ENCODE data around the gene DPEP3.
"Not testable (repeated sequence)": the region's sequence is repeated elsewhere in the genome, so short reads cannot be mapped to it uniquely, and the experiment has no call there.

DPEP3 gene

GRCh38 chr16:68003031-68003430 is 22.7 kb upstream of the DPEP3 start:
- H3K4me3 ChIP-seq (ENCODE audit: low read length), result no peak overlapping the region
- peaks cover 2% of the 10 kb centered on the region for H3K27me3 ChIP-seq (ENCODE audit: insufficient read depth, low read length)
- H3K9me3 ChIP-seq (ENCODE audit: low read length), result no peaks in the 10 kb centered on the region
- H3K4me1 ChIP-seq (ENCODE audit: insufficient read depth, low read length), result no peaks in the 10 kb centered on the region
- H3K36me3 ChIP-seq (ENCODE audit: insufficient read depth, low read length), result no peaks in the 10 kb centered on the region
- no peak overlapping the region for H2AFZ ChIP-seq (ENCODE audit: low read depth, low read length)

- no peak overlapping the region for H2AFZ ChIP-seq (ENCODE audit: low read depth, low read length)
- no peaks in the 10 kb centered on the region for H3K4me1 ChIP-seq (ENCODE audit: insufficient read depth, low read length)
- H3K27me3 ChIP-seq (ENCODE audit: insufficient read depth, low read length), result no peaks in the 10 kb centered on the region
Observed at GRCh38 chr16:68000450-68000849, 20.2 kb upstream of the DPEP3 start.

GRCh38 chr16:67999985-68000384 is 19.7 kb upstream of the DPEP3 start:
- Histone ChIP-seq H3K27me3 (ENCODE audit: insufficient read depth, low read length) (no peaks in the 10 kb centered on the region), H3K36me3 (ENCODE audit: insufficient read depth, low read length) (no peaks in the 10 kb centered on the region), H2AFZ (ENCODE audit: low read depth, low read length) (no peak overlapping the region), H3K4me1 (ENCODE audit: insufficient read depth, low read length) (no peaks in the 10 kb centered on the region), H3K9me3 (ENCODE audit: low read length) (no peaks in the 10 kb centered on the region), H3K4me3 (ENCODE audit: low read length) (no peak overlapping the region)

More at GRCh38 chr16:68000450-68000849, 20.2 kb upstream of the DPEP3 start:
- H3K9me3 ChIP-seq (ENCODE audit: low read length), result no peaks in the 10 kb centered on the region
- H3K36me3 ChIP-seq (ENCODE audit: insufficient read depth, low read length), result no peaks in the 10 kb centered on the region
- no peak overlapping the region for H3K4me3 ChIP-seq (ENCODE audit: low read length)

GRCh38 chr16:67998779-67999688 is 18.7 kb upstream of the DPEP3 start, which contains the start of gene DPEP2:
Gene DPEP2 (minus strand): TSS chr16:67999484. CDS start chr16:67993212, 6,272 bp downstream.
- H3K9me3 ChIP-seq (ENCODE audit: low read length); H2AFZ ChIP-seq (ENCODE audit: low read depth, low read length); H3K4me1 ChIP-seq (ENCODE audit: insufficient read depth, low read length); H3K36me3 ChIP-seq (ENCODE audit: insufficient read depth, low read length); H3K4me3 ChIP-seq (ENCODE audit: low read length); H3K27me3 ChIP-seq (ENCODE audit: insufficient read depth, low read length): not testable (repeated sequence)

- H3K9me3 ChIP-seq (ENCODE audit: low read length); H3K36me3 ChIP-seq (ENCODE audit: insufficient read depth, low read length); H3K27me3 ChIP-seq (ENCODE audit: insufficient read depth, low read length): not testable (repeated sequence)
Observed at GRCh38 chr16:67998231-67998778, 18.0 kb upstream of the DPEP3 start.

GRCh38 chr16:67996666-67997065 is 16.4 kb upstream of the DPEP3 start:
- Histone ChIP-seq H3K4me1 (ENCODE audit: insufficient read depth, low read length) (peaks cover 3% of the 10 kb centered on the region), H3K4me3 (ENCODE audit: low read length) (no peak overlapping the region), H3K36me3 (ENCODE audit: insufficient read depth, low read length) (no peaks in the 10 kb centered on the region), H2AFZ (ENCODE audit: low read depth, low read length) (no peak overlapping the region), H3K27me3 (ENCODE audit: insufficient read depth, low read length) (no peaks in the 10 kb centered on the region), H3K9me3 (ENCODE audit: low read length) (no peaks in the 10 kb centered on the region)

More at GRCh38 chr16:67998231-67998778, 18.0 kb upstream of the DPEP3 start:
- H3K4me3 ChIP-seq (ENCODE audit: low read length); H2AFZ ChIP-seq (ENCODE audit: low read depth, low read length); H3K4me1 ChIP-seq (ENCODE audit: insufficient read depth, low read length): not testable (repeated sequence)

GRCh38 chr16:67995423-67995822 is 15.1 kb upstream of the DPEP3 start:
- Histone ChIP-seq H3K9me3 (ENCODE audit: low read length) (no peaks in the 10 kb centered on the region), H2AFZ (ENCODE audit: low read depth, low read length) (no peak overlapping the region), H3K36me3 (ENCODE audit: insufficient read depth, low read length) (no peaks in the 10 kb centered on the region), H3K4me3 (ENCODE audit: low read length) (no peak overlapping the region), H3K27me3 (ENCODE audit: insufficient read depth, low read length) (peaks cover 6% of the 10 kb centered on the region), H3K4me1 (ENCODE audit: insufficient read depth, low read length) (peaks cover 3% of the 10 kb centered on the region)

GRCh38 chr16:67994040-67994408 is 13.7 kb upstream of the DPEP3 start:
- not testable (repeated sequence) for H2AFZ ChIP-seq (ENCODE audit: low read depth, low read length); H3K36me3 ChIP-seq (ENCODE audit: insufficient read depth, low read length); H3K4me1 ChIP-seq (ENCODE audit: insufficient read depth, low read length); H3K4me3 ChIP-seq (ENCODE audit: low read length); H3K9me3 ChIP-seq (ENCODE audit: low read length)
- H3K27me3 ChIP-seq (ENCODE audit: insufficient read depth, low read length), result peaks cover 12% of the 10 kb centered on the region

GRCh38 chr16:67993207-67994039 is 13.1 kb upstream of the DPEP3 start:
- H3K9me3 ChIP-seq (ENCODE audit: low read length), result no peaks in the 10 kb centered on the region
- no peak overlapping the region for H3K4me3 ChIP-seq (ENCODE audit: low read length)
- peaks cover 12% of the 10 kb centered on the region for H3K27me3 ChIP-seq (ENCODE audit: insufficient read depth, low read length)
- H2AFZ ChIP-seq (ENCODE audit: low read depth, low read length), result peak overlapping the region; percentile 82
- peaks cover 3% of the 10 kb centered on the region for H3K4me1 ChIP-seq (ENCODE audit: insufficient read depth, low read length)
- H3K36me3 ChIP-seq (ENCODE audit: insufficient read depth, low read length), result no peaks in the 10 kb centered on the region

GRCh38 chr16:67992661-67993206 is 12.4 kb upstream of the DPEP3 start:
- H3K4me3 ChIP-seq (ENCODE audit: low read length), result no peak overlapping the region
- H3K4me1 ChIP-seq (ENCODE audit: insufficient read depth, low read length), result peaks cover 3% of the 10 kb centered on the region
- H3K36me3 ChIP-seq (ENCODE audit: insufficient read depth, low read length), result no peaks in the 10 kb centered on the region
- peak overlapping the region; percentile 82 for H2AFZ ChIP-seq (ENCODE audit: low read depth, low read length)
- H3K27me3 ChIP-seq (ENCODE audit: insufficient read depth, low read length), result peaks cover 12% of the 10 kb centered on the region
- H3K9me3 ChIP-seq (ENCODE audit: low read length), result no peaks in the 10 kb centered on the region

- H3K4me3 ChIP-seq (ENCODE audit: low read length), result no peak overlapping the region
Observed at GRCh38 chr16:67990018-67990386, 9.7 kb upstream of the DPEP3 start.

GRCh38 chr16:67989322-67990017 is 9.2 kb upstream of the DPEP3 start:
- H3K4me3 ChIP-seq (ENCODE audit: low read length), result no peak overlapping the region
- H2AFZ ChIP-seq (ENCODE audit: low read depth, low read length), result no peak overlapping the region

More at GRCh38 chr16:67990018-67990386, 9.7 kb upstream of the DPEP3 start:
- no peaks in the 10 kb centered on the region for H3K36me3 ChIP-seq (ENCODE audit: insufficient read depth, low read length)
- H3K27me3 ChIP-seq (ENCODE audit: insufficient read depth, low read length), result peaks cover 12% of the 10 kb centered on the region
- peaks cover 3% of the 10 kb centered on the region for H3K4me1 ChIP-seq (ENCODE audit: insufficient read depth, low read length)
- no peak overlapping the region for H2AFZ ChIP-seq (ENCODE audit: low read depth, low read length)
- H3K9me3 ChIP-seq (ENCODE audit: low read length), result no peaks in the 10 kb centered on the region

More at GRCh38 chr16:67989322-67990017, 9.2 kb upstream of the DPEP3 start:
- Histone ChIP-seq H3K27me3 (ENCODE audit: insufficient read depth, low read length) (peaks cover 12% of the 10 kb centered on the region), H3K9me3 (ENCODE audit: low read length) (no peaks in the 10 kb centered on the region), H3K4me1 (ENCODE audit: insufficient read depth, low read length) (peaks cover 3% of the 10 kb centered on the region), H3K36me3 (ENCODE audit: insufficient read depth, low read length) (no peaks in the 10 kb centered on the region)
